BJ (cell line): ENCODE measurements around the gene VTN. TPM values are rescaled to one million over a fixed set of nuclear protein-coding genes. Genes with fewer than 3 reads are reported as not detected.

Experiments
- CTCF ChIA-PET: fragments of 350-600 bp; formaldehyde crosslinking; extraction: SDS; loops from one replicate; lab custom pipeline; 2021; ENCODE audit warnings: antibody characterized with exemption, inconsistent platforms; lab: Yijun Ruan, JAX
- POLR2A ChIA-PET: fragments of 300-600 bp; sonication (Branson Sonifier 250); formaldehyde crosslinking; extraction: SDS; loops from one replicate; lab custom pipeline; 2021; ENCODE audit warnings: antibody characterized with exemption; lab: Charles Lee
- DNase-seq: peaks from one replicate; pipeline ENCODE4 v3.0.0-alpha.2; 2011; ENCODE audit warnings: low read depth
- H3K27me3 ChIP-seq: 2 replicates; pipeline ENCODE4 v1.6.0; 2011; ENCODE audit warnings: low read length; ENCODE audit not compliant: control insufficient read depth, insufficient read depth
- H3K36me3 ChIP-seq: 2 replicates; pipeline ENCODE4 v1.5.1; 2011; ENCODE audit warnings: low read length; ENCODE audit not compliant: control insufficient read depth, insufficient read depth
- H3K4me3 ChIP-seq: 2 replicates; pipeline ENCODE4 v1.5.1; 2011; ENCODE audit warnings: low read depth, mild to moderate bottlenecking, control low read depth, low read length
- CTCF ChIP-seq: IDR thresholded peaks from 2 replicates; pipeline ENCODE4 v1.5.1; 2011; ENCODE audit warnings: low read depth, mild to moderate bottlenecking, control low read depth, inconsistent platforms, low read length, moderate library complexity; ENCODE audit not compliant: insufficient read depth
- polyA plus RNA-seq: library from polyadenylated mRNA; depleted of rRNA; stranded (reverse); fragments of >200 nt; gene quantifications from 2 replicates; pipeline ENCODE4 v1.2.3, GENCODE V29; 2011

Gene VTN
- polyA plus RNA-seq, 1 experiment = 4.2 TPM

GRCh38 chr17:28404812-28405570 is 34.9 kb upstream of the VTN start:
- 0 out of 2 replicates have a peak, but pooled peaks have one; percentile 5 for TF ChIP-seq CTCF
- Histone ChIP-seq H3K36me3 (peaks cover 3% of the 10 kb centered on the region), H3K27me3 (no peaks in the 10 kb centered on the region; the same call in 1 of the 2 replicates), H3K4me3 (peak overlapping the region; percentile 77)
- CTCF ChIA-PET = interaction anchor here (1.3 to 3.2 kb wide), 2 partner anchors 12 to 599 kb away, joined by 3 to 16 read pairs; no protein-coding TSS in a partner anchor
- no peak for DNase-seq
- POLR2A ChIA-PET = no interaction called here

- CTCF ChIA-PET = interaction anchor here (3.2 kb wide), 1 partner anchor 12 kb away, joined by 16 read pairs; no protein-coding TSS in a partner anchor
- no peaks in the 10 kb centered on the region; the same call in 1 of the 2 replicates for H3K27me3 ChIP-seq
- no peak for TF ChIP-seq CTCF
- H3K36me3 ChIP-seq = peaks cover 3% of the 10 kb centered on the region
- no peak for DNase-seq
- no peak overlapping the region for H3K4me3 ChIP-seq
- POLR2A ChIA-PET = no interaction called here
Measured at GRCh38 chr17:28404461-28404811, 34.3 kb upstream of the VTN start.

GRCh38 chr17:28404007-28404406 is 33.9 kb upstream of the VTN start:
- TF ChIP-seq CTCF = no peak
- DNase-seq = no peak
- Histone ChIP-seq H3K4me3 (no peak overlapping the region), H3K27me3 (no peaks in the 10 kb centered on the region), H3K36me3 (peaks cover 5% of the 10 kb centered on the region)
- ChIA-PET POLR2A (no interaction called here), CTCF (interaction anchor here (1.4 to 3.2 kb wide), 2 partner anchors 13 to 21 kb away, joined by 3 to 16 read pairs; no protein-coding TSS in a partner anchor)

- CTCF ChIA-PET = interaction anchor here (1.4 kb wide), 1 partner anchor 20 kb away, joined by 3 read pairs; no protein-coding TSS in a partner anchor
- TF ChIP-seq CTCF = no peak
- H3K27me3 ChIP-seq = no peaks in the 10 kb centered on the region
- peaks cover 9% of the 10 kb centered on the region for H3K36me3 ChIP-seq
- POLR2A ChIA-PET = no interaction called here
- DNase-seq = no peak
- no peak overlapping the region for H3K4me3 ChIP-seq
Measured at GRCh38 chr17:28402844-28403243, 32.7 kb upstream of the VTN start.

GRCh38 chr17:28402224-28402630 is 32.1 kb upstream of the VTN start:
- Histone ChIP-seq H3K27me3 (no peaks in the 10 kb centered on the region), H3K36me3 (peaks cover 9% of the 10 kb centered on the region), H3K4me3 (no peak overlapping the region)
- TF ChIP-seq CTCF = no peak
- DNase-seq = no peak
- ChIA-PET CTCF (interaction anchor here (2.4 kb wide), 1 partner anchor 14 kb away, joined by 13 read pairs; no protein-coding TSS in a partner anchor), POLR2A (no interaction called here)
